A549 (cell line): ENCODE results near the gene MYLK.

ENCODE experiments used
- CEBPB ChIP-seq, 2 experiments: fragments of >200 bp in 1 of 2; sonication (Bioruptor Twin) in 1 of 2; formaldehyde crosslinking in 1 of 2; IDR thresholded peaks; 2 replicates each; pipeline ENCODE4 v1.6.1; 2012 to 2016
- EHMT2 ChIP-seq: fragments of 200-600 bp; sonication (generic); IDR thresholded peaks from 2 replicates; pipeline ENCODE4 v1.6.1; 2016; ENCODE audit warnings: antibody characterized with exemption, low read depth, mild to moderate bottlenecking, moderate library complexity
- HDAC2 ChIP-seq: fragments of 200-600 bp; sonication (generic); IDR thresholded peaks from 2 replicates; pipeline ENCODE4 v1.6.1; 2016
- HOXB5 ChIP-seq: fragments of 250-450 bp; sonication (Bioruptor Pico); IDR thresholded peaks from 2 replicates; pipeline ENCODE4 v1.5.0; 2020; ENCODE audit warnings: mild to moderate bottlenecking, moderate library complexity
- KDM1A ChIP-seq: fragments of 200-600 bp; sonication (generic); IDR thresholded peaks from 2 replicates; pipeline ENCODE4 v1.6.1; 2016; ENCODE audit warnings: low read depth, mild to moderate bottlenecking
- MAFK ChIP-seq: fragments of 450-650 bp; IDR thresholded peaks from 2 replicates; pipeline ENCODE4 v1.6.1; 2014; ENCODE audit not compliant: partially characterized antibody
- POLR2A ChIP-seq: IDR thresholded peaks from 2 replicates; pipeline ENCODE4 v1.6.1; 2012; ENCODE audit warnings: mild to moderate bottlenecking, low read length
- RAD21 ChIP-seq, 2 experiments: fragments of >200 bp in 1 of 2; sonication (Bioruptor Twin) in 1 of 2; formaldehyde crosslinking in 1 of 2; IDR thresholded peaks in 1 of 2; conservative IDR thresholded peaks in 1 of 2; 2 replicates in 1 of 2; 3 replicates in 1 of 2; pipeline ENCODE4 v1.6.1; 2012 to 2018; ENCODE audit warnings: inconsistent platforms in 1 of 2
- ZFP36 ChIP-seq: fragments of 450-650 bp; IDR thresholded peaks from 2 replicates; pipeline ENCODE4 v1.6.1; 2014; ENCODE audit warnings: borderline replicate concordance; ENCODE audit not compliant: partially characterized antibody
- TF ChIP-seq, protein P1 (sequence below): fragments of >200 bp; sonication (Bioruptor Twin); formaldehyde crosslinking; IDR thresholded peaks from 3 replicates; pipeline ENCODE4 v1.5.1; 2016
- TF ChIP-seq, protein P2 (sequence below): fragments of 200-600 bp; sonication (generic); IDR thresholded peaks from 2 replicates; pipeline ENCODE4 v1.6.1; 2016; ENCODE audit warnings: antibody characterized with exemption, mild to moderate bottlenecking, moderate library complexity
- TF ChIP-seq, protein P3 (sequence below): IDR thresholded peaks from 2 replicates; pipeline ENCODE4 v1.6.1; 2012

DNA sequence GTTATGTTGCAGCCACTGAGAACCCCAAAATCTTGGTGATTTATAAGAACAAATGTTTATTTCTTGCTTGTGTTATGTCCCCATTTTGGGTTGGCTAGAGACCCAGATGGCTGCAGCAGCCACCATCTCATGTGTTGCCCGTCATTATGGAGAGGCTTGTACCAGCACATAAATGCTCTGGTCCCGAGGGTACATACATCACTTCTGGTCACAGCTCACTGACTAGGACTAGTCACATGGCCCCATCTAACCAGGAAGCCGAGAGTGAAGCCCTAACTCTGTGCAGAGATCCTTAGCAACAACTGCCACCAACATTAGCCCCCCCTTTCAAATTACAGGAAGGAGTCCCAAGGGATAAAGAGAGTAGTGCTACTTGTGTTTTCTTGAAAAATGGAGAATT is 273.8 kb downstream of the MYLK start:
- TF ChIP-seq, protein P1, sequence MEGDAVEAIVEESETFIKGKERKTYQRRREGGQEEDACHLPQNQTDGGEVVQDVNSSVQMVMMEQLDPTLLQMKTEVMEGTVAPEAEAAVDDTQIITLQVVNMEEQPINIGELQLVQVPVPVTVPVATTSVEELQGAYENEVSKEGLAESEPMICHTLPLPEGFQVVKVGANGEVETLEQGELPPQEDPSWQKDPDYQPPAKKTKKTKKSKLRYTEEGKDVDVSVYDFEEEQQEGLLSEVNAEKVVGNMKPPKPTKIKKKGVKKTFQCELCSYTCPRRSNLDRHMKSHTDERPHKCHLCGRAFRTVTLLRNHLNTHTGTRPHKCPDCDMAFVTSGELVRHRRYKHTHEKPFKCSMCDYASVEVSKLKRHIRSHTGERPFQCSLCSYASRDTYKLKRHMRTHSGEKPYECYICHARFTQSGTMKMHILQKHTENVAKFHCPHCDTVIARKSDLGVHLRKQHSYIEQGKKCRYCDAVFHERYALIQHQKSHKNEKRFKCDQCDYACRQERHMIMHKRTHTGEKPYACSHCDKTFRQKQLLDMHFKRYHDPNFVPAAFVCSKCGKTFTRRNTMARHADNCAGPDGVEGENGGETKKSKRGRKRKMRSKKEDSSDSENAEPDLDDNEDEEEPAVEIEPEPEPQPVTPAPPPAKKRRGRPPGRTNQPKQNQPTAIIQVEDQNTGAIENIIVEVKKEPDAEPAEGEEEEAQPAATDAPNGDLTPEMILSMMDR: no peak
- no peak for TF ChIP-seq MAFK
- TF ChIP-seq CEBPB (IDR thresholded peaks at IDR 0.05): no peak
- TF ChIP-seq, protein P2, sequence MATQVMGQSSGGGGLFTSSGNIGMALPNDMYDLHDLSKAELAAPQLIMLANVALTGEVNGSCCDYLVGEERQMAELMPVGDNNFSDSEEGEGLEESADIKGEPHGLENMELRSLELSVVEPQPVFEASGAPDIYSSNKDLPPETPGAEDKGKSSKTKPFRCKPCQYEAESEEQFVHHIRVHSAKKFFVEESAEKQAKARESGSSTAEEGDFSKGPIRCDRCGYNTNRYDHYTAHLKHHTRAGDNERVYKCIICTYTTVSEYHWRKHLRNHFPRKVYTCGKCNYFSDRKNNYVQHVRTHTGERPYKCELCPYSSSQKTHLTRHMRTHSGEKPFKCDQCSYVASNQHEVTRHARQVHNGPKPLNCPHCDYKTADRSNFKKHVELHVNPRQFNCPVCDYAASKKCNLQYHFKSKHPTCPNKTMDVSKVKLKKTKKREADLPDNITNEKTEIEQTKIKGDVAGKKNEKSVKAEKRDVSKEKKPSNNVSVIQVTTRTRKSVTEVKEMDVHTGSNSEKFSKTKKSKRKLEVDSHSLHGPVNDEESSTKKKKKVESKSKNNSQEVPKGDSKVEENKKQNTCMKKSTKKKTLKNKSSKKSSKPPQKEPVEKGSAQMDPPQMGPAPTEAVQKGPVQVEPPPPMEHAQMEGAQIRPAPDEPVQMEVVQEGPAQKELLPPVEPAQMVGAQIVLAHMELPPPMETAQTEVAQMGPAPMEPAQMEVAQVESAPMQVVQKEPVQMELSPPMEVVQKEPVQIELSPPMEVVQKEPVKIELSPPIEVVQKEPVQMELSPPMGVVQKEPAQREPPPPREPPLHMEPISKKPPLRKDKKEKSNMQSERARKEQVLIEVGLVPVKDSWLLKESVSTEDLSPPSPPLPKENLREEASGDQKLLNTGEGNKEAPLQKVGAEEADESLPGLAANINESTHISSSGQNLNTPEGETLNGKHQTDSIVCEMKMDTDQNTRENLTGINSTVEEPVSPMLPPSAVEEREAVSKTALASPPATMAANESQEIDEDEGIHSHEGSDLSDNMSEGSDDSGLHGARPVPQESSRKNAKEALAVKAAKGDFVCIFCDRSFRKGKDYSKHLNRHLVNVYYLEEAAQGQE: no peak
- TF ChIP-seq KDM1A: no peak
- no peak for TF ChIP-seq POLR2A
- TF ChIP-seq HOXB5 (CRISPR knock-in tag): no peak
- no peak for TF ChIP-seq ZFP36
- TF ChIP-seq EHMT2: no peak
- no peak for TF ChIP-seq RAD21 (conservative IDR thresholded peaks at IDR 0.05 in 1 of 2, IDR thresholded peaks at IDR 0.05 in 1 of 2)
- no peak for TF ChIP-seq HDAC2
- TF ChIP-seq, protein P3, sequence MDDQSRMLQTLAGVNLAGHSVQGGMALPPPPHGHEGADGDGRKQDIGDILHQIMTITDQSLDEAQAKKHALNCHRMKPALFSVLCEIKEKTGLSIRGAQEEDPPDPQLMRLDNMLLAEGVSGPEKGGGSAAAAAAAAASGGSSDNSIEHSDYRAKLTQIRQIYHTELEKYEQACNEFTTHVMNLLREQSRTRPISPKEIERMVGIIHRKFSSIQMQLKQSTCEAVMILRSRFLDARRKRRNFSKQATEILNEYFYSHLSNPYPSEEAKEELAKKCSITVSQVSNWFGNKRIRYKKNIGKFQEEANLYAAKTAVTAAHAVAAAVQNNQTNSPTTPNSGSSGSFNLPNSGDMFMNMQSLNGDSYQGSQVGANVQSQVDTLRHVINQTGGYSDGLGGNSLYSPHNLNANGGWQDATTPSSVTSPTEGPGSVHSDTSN: no peak
